ENCODE results near the gene GRID2IP.
"Not testable (repeated sequence)": the region's sequence is repeated elsewhere in the genome, so short reads cannot be mapped to it uniquely, and the experiment has no call there.

The GRID2IP gene

GRCh38 chr7:6487184-6487545, 64.1 kb downstream of the GRID2IP start:
- no peak for DNase-seq (ENCODE audit: low read depth)

- DNase-seq (ENCODE audit: low read depth), result no peak
These were observed 64.7 kb downstream of the GRID2IP start for GRCh38 chr7:6486438-6487183.

DNA sequence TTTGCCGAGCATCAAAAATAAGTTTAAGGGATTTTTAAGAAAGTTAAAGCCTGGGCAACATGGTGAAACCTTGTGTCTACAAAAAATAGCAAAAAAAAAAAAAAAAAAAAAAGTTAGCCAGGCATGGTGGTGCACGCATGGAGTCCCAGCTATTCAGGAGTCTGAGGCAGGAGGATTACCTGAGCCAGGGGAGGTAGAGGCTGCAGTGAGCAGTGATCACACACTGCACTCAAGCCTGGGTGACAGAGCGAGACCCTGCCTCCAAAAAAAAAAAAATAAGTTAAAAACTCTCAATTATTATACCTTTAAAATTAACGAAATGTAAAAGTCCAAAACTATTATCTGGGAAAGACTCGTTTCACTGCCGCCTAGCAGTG, 68.5 kb downstream of the GRID2IP start:
- DNase-seq (ENCODE audit: low read depth), result no peak

GRCh38 chr7:6482307-6482706, 69.0 kb downstream of the GRID2IP start:
- no peak for DNase-seq (ENCODE audit: low read depth)

DNA sequence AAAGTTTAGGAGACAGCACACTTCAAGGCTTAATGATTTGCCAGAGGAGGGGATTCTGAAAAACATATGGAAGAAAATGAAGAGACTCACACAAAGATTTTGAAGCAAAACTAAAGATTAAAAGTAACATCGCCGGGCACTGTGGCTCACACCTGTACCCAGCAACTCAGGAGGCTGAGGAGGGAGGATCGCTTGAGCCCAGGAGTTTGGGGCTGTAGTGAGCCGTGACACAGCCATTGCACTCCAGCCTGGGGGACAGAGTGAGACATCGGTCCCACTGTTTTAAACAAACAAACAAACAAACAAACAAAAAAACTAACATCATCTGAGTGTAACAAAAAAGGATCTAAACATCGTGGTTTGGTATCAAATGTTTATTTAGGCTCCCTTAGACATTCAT, 69.8 kb downstream of the GRID2IP start:
- DNase-seq (ENCODE audit: low read depth), result no peak

DNA sequence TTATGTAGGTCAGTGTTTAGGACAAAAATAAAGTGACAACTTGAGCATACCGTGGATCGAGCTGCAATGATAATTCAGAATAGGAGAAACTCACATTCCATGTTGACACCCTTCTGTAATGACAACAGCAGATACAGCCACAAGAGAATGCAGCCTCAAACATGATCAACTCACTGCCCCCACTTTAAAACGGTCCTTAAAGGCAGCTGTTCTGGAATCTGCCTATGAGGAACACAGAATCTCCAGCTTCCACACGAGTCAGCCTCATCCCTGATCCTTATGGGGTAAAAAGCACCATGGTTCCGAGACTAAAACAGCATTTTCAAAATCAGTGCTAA, 71.0 kb downstream of the GRID2IP start:
- no peak for DNase-seq (ENCODE audit: low read depth)

DNA sequence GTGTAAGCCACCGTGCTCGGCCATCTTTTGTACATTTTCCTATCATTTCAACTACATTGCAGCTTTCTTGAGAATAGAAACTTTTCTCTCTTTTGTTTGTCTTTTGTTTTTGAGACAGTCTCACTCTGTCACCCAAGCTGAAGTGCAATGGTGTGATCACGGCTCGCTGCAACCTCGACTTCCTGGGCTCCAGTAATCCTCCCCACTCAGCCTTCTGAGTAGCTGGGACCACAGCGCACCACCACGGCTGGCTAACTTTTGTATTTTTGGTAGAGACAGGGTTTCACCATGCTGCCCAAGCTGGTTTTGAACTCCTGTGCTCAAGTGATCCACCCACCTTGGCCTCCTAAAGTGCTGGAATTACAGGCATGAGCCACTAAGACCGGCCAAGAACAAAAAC, 72.2 kb downstream of the GRID2IP start:
- DNase-seq (ENCODE audit: low read depth), result peak; percentile 15

- DNase-seq (ENCODE audit: low read depth), result no peak
These were observed 73.1 kb downstream of the GRID2IP start for GRCh38 chr7:6478186-6478585.

DNA sequence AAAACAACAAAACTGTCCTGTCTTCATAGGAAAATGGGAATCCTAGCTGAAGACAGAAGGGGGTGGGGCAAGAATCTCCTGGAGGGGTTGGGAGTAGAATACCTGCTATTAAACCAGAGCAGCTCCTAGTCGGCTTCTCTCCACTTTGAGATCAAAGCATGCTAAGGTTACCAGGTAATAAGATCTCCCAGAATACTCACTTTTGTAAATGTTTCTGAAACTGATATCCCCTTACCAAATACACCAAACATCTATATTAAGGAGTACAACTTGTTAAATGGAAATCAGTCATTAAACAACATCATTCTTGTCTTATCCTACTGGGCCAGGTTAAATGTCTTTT, 74.0 kb downstream of the GRID2IP start:
- no peak for DNase-seq (ENCODE audit: low read depth)

DNA sequence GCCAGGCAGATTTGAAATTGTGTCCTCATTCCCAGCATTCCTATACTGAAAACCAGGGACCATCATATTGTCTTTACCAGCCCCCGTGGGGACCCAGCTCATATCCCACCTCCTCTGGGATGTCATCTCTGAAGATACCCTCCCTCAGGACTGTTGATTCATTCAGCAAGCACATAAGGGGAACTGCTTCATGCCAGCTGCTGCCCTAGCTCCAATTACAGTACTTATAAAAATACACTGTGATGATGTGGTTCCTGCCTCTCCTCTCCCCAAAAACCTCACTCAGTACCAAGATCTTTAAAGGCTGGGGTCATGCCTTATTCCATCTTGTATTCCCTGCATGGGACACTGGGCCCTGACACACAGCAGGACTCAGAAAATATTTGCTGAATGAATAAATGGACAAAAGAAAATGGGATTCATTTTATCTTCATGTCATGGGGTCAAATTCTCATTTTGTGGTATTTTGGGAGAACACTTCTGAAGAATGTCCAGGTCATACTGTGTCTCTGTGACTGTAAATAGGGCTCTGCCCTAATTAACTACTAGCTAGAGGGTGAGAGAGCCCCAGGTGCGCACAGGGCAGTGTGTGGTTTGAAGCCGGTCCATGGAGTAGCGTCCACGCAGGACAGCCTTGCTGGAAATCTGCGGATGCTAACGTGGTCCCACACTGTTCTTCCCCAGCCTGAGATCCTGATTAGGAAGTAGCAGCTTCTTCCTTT, 74.5 kb downstream of the GRID2IP start:
- no peak for DNase-seq (ENCODE audit: low read depth)

DNA sequence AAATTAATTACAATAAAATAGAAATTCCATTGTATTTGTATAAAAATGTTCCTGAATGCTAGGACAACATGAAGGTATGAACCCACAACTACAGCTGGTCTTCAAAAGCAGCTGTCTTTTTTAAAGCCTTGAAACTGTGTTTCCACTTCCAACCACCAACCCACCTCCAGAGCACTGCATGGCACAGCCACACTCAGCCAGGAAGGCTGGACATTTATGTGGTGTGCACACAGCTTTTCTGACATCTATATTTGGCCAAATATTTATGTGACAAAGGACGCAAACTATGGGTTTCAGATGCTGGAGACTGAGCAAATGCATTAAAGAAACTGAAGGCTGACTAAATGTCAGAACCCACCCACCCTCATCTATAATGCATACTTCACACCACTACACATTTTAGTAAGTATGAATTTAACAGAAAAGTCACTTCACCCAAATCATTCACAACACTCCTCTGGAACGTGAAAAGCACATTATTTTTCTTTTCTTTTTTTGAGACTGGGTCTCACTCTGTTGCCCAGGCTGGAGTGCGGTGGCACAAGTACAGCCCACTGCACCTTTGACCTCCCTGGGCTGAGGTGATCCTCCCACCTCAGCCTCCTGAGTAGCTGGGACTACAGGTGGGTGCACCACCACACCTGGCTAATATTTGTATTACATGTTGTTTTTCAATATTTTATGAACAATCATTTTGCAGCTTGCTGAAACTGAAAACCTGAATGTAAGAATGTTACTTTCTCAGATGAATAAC, 75.7 kb downstream of the GRID2IP start:
- DNase-seq (ENCODE audit: low read depth), result no peak

GRCh38 chr7:6465862-6466261, 85.4 kb downstream of the GRID2IP start:
- DNase-seq (ENCODE audit: low read depth), result no peak

DNA sequence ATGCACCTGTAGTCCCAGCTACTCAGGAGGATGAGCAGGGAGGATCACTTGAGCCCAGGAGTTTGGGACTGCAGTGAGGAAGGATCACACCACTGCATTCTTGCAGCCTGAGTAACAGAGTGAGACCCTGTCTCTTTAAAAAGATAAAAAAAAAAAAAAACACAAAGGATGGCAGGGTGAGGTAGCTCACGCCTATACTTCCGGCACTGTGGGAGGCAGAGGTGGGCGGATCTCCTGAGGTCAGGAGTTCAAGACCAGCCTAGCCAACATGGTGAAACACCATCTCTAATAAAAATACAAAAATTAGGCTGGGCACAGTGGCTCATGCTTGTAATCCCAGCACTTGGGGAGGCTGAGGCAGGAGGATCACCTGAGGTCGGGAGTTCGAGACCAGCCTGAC, 87.7 kb downstream of the GRID2IP start:
- DNase-seq (ENCODE audit: low read depth), result not testable (repeated sequence)

GRCh38 chr7:6461946-6462550, 89.2 kb downstream of the GRID2IP start:
- no peak for DNase-seq (ENCODE audit: low read depth)

DNA sequence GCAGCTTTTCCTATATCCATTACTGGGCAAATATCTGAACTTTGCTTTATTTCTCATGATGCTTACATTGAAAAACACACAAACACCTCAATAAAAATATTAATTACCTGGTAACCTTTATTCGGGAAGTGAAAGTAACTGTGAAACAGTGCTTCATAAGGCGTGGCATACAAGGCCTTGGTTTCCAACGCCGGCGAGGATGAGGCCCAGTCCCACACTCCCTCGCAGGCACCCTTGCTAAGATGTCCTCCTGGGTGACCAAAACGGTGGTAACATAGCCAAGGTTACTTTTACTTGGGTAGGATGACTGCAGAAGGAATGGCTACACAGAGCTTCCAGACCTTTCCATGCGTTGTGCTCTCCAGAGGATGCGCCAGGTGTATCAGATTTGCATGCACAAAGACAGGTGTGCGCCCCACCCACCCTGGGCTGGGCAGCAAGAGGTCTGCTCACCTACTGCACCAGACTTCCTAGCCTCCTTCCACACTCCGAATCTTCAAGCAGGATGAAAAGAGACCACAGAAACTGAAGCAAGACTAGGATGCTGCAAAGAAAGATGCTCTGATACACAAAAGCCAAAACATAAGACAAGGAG, 90.2 kb downstream of the GRID2IP start:
- DNase-seq (ENCODE audit: low read depth), result no peak

DNA sequence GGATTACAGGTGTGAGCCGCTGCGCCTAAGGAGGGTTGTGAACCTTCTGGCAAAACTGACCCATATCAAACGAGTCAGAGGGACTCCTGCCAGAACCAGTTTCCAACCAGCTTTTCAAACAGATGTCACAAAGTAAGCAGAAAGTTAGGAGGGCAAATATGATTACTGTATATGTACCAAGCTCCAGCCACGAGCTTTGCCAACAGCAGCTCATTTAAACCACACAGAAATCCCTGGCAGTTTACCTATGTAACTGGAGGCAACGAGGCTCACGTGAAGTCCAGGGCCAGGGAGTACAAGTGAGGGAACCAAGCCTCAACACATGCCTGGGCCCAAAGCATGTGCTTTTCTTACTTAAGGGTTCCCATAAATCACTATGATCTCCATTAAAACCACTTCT, 91.0 kb downstream of the GRID2IP start:
- DNase-seq (ENCODE audit: low read depth), result no peak

DNA sequence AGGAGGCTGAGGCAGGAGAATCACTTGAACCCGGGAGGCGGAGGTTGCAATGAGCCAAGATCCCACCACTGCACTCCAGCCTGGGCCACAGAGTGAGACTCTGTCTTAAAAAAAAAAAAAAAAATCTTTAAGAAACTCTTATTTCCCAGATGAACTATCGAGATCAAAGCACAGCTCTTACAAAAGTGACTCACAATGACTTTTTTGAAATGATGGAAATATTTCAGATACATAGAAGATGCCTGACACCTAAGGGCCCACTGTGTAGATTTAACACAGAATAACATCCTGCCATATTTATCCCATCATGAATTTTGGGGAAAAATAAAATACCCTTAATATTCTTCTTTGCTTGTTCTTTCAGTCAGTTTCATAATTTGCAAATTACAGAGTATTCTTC, 92.6 kb downstream of the GRID2IP start:
- not testable (repeated sequence) for DNase-seq (ENCODE audit: low read depth)

GRCh38 chr7:6453734-6454133, 97.5 kb downstream of the GRID2IP start:
- no peak for DNase-seq (ENCODE audit: low read depth)

DNA sequence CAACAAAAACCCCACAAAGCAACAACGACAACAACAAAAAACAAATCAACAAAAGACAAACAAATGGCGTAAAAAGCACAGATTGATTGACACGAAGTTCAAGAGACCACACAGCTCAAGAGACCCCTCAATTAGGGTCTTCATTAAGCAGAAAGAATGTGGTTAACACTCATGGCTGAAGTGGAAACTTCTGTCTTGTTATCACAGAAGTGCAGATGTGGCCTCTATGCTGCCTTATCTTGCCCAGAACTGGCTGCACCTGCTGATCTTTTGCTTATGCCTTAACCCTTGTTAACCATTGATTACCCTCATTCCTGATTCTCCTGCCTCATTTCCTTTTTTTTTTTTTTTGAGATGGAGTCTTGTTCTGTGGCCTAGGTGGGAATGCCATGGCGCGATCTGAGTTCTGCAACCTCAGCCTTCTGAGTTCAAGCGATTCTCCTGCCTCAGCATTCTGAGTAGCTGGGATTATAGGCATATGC, 100.0 kb downstream of the GRID2IP start:
- no peak for DNase-seq (ENCODE audit: low read depth)

DNA sequence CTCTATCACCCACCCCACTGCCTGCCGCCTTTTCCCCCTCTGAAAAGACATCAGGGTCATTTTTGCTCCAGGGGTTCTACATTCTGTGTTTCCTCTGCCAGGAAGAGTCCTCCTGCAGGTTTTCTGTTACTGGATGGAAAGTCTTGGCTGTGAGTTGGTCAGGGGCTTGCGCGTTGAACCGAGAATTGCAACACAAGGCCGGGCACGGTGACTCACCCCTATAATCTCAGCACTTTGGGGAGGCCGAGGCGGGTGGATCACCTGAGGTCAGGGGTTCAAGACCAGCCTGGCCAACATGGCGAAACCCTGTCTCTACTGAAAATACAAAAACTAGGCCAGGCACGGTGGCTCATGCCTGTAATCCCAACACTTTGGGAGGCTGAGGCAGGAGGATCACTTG, 100.7 kb downstream of the GRID2IP start:
- DNase-seq (ENCODE audit: low read depth), result not testable (repeated sequence)

DNA sequence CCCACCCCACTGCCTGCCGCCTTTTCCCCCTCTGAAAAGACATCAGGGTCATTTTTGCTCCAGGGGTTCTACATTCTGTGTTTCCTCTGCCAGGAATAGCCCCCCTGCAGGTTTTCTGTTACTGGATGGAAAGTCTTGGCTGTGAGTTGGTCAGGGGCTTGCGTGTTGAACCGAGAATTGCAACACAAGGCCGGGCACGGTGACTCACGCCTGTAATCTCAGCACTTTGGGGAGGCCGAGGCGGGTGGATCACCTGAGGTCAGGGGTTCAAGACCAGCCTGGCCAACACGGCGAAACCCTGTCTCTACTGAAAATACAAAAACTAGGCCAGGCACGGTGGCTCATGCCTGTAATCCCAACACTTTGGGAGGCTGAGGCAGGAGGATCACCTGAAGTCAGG, 101.4 kb downstream of the GRID2IP start:
- DNase-seq (ENCODE audit: low read depth), result not testable (repeated sequence)

- DNase-seq (ENCODE audit: low read depth), result no peak
These were observed 102.2 kb downstream of the GRID2IP start for GRCh38 chr7:6448943-6449543.
